NOMO-1 (cell line): ENCODE data around the gene NPDC1.

Source experiments
- DNase-seq, 2 experiments: peaks; one replicate each; lab custom pipeline; 2025; ENCODE audit not compliant: unreplicated experiment in 2 of 2; lab: John Stamatoyannopoulos, UW

The NPDC1 gene

GRCh38 chr9:137057545-137057944, 11.6 kb upstream of the NPDC1 start:
- no peak for DNase-seq

- DNase-seq: no peak
Measured at GRCh38 chr9:137056739-137057415, 10.9 kb upstream of the NPDC1 start.

- DNase-seq: no peak
Measured at GRCh38 chr9:137055385-137056364, 9.7 kb upstream of the NPDC1 start.

GRCh38 chr9:137054932-137055384, 9.0 kb upstream of the NPDC1 start:
- DNase-seq: no peak

DNA sequence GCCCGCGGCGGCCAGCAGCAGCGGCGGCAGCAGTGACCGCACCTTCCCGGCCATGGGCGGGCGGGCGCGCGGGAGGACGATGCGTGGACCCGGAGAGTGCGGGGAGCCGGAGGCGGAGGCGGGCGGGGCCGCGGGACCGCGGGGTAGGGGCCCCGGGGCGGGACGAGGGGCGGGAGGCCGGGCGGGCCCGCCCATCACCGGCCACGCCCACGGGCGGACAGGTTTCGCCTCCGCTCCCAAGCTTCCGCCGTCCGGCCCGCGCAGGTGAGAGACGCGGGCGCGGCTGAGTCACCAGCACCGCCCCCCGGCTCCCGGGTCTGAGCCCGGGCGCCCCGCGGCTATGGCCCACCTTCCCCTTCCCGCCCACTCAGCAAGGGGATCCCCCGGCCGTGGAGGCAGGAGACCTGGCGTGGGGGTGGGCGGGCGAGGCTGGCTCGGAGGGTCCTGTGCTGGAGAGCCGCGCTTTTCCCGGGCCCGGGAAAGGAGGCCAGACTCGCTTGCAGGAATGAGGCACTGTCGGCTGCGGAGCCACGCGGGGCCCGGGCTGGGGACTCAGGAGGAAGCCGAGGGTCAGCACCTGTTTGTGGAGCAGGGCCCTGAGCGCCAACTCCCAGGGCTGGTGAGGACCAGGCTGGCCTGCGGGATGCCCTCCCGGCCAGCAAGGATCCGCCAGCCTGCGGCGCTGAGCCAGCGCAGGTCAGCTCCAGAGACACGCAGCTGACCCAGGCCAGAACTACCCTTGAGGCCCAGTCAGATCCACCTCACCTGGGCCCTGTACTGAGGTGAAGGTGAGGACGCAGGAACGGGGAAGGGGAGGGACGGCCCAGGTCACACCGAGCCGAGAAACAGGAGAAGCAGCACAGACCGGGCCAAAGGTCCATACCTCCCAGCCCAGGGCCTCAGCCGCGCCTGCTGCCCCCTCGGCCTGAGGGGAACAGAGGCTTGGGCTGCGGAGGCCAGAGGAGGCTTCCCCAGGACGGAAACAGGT, 8.3 kb upstream of the NPDC1 start, which contains the start of gene ENTPD2:
TSS of gene ENTPD2 (minus strand) at position 118 of the 988 bp plus-strand sequence. CDS start at position 54, 64 bp downstream.
- no peak for DNase-seq

DNA sequence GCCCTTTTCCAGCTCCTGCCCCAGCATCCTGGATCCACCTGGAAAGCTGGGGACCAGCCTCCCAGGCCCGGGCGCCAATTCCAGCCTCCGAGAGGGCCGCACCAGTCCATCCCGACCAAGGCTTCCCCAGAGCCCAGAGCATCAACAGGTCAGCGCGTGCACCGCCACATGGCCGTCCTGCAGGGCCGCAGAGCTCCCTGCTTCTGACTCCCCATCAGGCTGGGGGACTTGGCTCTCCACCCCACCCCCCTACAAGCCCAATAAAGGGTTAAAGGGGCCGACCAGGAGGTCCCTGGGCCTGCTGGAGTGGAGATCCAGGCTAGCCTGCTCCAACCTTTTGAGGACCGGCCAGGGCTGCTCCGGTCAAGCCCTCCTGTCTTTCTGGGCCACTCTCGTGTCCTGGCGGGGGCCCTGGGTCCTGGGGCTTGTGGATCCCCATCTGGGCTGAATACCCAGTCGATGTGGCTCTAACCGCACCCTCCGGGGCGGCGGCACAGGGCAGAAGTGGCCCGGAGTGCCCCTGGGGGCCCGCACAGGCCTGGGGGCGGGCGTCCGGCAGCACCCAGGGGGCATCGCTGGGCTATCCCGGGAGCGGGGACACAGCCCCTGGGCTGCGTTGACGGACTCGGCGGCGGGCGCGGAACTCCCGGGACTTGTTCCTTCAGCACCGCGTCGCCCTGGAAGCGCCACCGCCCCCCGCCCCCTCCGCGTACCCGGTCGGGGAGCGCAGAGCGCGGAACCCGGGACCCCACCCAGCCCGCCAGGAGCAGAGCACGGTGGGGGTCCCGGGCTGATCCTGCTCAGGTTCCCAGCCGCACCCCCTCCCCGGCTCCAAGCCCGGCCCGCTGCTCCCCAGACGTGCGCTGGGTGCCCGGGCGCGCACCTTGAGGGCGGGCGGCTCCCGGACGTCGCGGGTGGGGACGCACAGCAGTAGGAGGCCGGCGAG, 7.3 kb upstream of the NPDC1 start:
- DNase-seq: no peak

GRCh38 chr9:137052293-137052692, 6.3 kb upstream of the NPDC1 start:
- DNase-seq: no peak

DNA sequence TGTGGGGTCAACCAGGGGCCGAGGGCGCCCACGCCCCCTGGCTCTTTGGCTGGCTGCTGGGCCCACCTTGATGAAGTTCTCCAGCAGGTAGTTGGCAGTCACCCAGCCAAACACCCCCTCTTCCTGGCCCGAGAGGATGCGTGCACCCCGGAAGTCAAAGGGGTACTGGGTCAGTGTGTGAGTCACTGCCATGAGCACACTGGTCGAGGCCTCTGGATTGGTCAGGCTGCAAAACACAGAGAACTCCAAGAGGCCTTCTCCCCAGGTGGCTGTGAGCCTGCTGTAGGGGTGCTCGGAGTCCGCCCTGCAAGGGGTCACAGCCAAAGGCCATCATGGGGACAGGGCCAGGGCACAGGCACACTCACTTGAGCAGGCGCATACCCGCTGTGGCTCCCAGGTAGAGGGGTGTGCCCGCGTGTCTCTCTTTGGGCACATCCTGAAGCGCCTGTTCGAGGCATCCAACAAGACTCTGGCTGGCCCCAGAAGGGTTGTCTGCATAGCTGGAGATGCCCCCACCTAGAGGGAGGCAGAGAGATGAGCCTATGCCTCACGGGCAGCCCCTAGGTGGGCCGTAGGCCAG, 5.3 kb upstream of the NPDC1 start:
- DNase-seq: no peak

GRCh38 chr9:137050570-137050969, 4.6 kb upstream of the NPDC1 start:
- no peak for DNase-seq

- peak; percentile 69 to 71 for DNase-seq
Measured at GRCh38 chr9:137049544-137050449, 3.8 kb upstream of the NPDC1 start.

DNA sequence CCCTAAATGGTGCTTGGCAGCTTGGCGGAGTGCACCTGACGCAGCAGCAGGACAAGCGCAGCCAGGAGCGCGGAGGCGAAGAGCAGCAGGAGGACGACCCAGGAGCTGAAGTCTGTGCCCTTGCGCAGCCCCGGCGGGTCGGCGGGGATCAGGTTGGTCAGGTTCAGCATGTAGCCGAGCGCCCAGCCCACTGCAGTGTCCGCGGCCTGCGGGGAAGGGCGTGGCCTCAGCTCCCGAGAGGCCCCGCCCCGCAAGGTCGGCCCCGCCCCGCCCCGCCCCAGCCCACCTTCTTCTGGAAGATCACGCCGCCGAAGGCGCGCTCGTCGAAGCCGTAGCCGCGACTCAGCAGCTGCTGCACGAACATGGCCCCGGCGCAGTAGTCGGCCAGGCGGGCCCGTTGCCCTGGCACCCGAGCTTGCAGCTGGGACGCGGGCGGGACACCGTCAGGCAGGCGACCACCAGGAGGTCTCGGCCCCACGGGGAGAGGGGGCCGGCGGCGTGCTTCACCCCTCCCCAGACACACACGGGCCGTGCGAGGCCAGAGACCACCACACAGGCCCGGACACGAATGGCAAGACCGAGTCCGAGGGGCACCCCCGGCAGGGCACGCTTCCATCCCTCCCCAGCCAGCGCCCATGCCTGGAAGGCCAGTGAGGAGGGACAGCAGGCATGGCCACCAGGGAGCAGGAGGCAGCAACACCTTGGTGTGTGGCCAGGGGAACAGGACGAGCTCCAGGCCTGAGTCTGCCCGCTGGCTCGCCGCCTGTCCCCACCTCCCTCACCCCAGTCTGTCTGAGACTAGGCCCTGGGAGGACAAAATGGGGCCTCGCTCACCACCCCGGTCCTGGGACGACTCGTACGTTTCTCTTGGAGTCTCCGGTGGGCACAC, 2.9 kb upstream of the NPDC1 start:
- no peak for DNase-seq

DNA sequence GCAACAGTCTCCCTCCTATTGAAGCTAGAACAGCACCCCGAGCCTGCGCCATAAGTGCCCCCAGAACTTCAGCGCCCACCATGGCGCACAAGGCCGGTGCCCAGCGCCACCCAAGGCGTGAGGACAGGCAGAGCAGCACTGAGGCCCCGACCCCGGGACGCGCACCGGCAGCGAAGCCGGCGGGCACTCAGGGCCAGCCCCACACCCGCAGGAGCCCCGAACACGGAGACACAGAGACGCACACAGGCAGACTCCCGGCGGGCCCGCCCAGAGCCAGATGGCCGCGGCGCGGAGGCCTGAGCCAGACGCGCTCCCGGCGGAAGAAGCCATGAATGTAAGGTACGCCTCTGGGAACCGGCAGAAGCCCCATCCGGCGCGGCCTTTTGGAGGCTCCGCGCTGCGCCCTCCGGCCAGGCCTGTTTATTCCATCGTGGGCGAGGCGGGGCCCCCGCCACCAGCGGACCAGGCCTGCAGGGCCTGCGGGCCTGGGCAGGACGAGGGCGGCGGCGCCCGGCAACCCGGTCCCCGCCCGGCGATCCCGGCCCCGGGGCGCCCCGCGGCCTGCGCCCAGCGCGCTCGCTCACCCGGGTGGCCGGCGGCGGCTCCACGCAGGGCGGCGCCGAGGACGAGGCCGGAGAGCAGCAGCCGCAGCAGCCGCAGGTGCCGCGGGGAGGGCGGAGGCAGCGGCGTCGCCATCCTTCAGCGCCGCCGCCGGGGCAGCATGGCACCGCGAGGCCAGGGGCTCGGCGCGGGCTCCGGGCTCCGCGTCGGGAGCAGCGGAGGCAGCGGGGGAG, 486 bp downstream of the NPDC1 start:
- DNase-seq: no peak

GRCh38 chr9:137044502-137045177, 1.3 kb downstream of the NPDC1 start:
- DNase-seq: no peak

DNA sequence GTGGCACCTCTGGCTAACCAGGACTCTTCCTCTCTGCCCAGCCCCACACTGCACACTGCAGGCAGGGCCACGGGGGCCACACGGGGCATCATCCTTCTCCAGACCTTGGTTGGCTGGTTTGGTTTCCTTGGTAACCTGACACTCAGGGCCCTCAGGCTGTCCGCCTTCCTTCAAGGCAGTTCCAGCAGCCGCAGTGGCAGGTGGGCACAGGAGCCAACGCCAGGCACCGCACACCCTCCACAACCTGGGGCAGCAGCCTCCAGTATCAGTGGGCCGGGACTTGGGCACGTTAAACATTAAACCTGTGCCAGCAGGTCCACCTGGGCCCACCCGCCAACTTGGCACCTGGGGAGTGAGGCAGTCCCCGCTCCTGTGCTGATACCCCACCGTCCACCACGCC, 1.9 kb downstream of the NPDC1 start:
- no peak for DNase-seq
